Karpas-422 (cell line): ENCODE results near the gene LMAN2. TPM values are rescaled to one million over a fixed set of nuclear protein-coding genes. Genes with fewer than 3 reads are reported as not detected.
A peak's percentile ranks its signal among the peaks of the same experiment; 100 is the strongest.

Experiments used
- DNase-seq: peaks from one replicate; pipeline ENCODE4 v3.0.0-alpha.2; 2015
- H2AFZ ChIP-seq: fragments of 200-600 bp; sonication (generic); 2 replicates; pipeline ENCODE4 v1.6.1; 2014; ENCODE audit warnings: antibody characterized with exemption, low read length, mixed read lengths
- H3K27ac ChIP-seq: fragments of 200-600 bp; sonication (generic); 2 replicates; pipeline ENCODE4 v1.5.1; 2014; ENCODE audit warnings: mild to moderate bottlenecking, low read length, moderate library complexity
- H3K27me3 ChIP-seq: fragments of 200-600 bp; sonication (generic); 2 replicates; pipeline ENCODE4 v1.6.1; 2014; ENCODE audit warnings: low read length, mixed read lengths
- H3K36me3 ChIP-seq: fragments of 200-600 bp; sonication (generic); 2 replicates; pipeline ENCODE4 v1.6.1; 2014; ENCODE audit warnings: low read length, mixed read lengths; ENCODE audit not compliant: insufficient read depth
- H3K4me1 ChIP-seq: fragments of 200-600 bp; sonication (generic); 2 replicates; pipeline ENCODE4 v1.6.1; 2014; ENCODE audit warnings: mild to moderate bottlenecking, low read length, mixed read lengths
- H3K4me2 ChIP-seq: fragments of 200-600 bp; sonication (generic); 2 replicates; pipeline ENCODE4 v1.6.1; 2014; ENCODE audit warnings: low read length, low read depth, mild to moderate bottlenecking; ENCODE audit not compliant: poor library complexity, severe bottlenecking
- H3K4me3 ChIP-seq: fragments of 200-600 bp; sonication (generic); 2 replicates; pipeline ENCODE4 v1.5.1; 2014; ENCODE audit warnings: mild to moderate bottlenecking, antibody characterized with exemption, low read length, mixed read lengths
- H3K79me2 ChIP-seq: fragments of 200-600 bp; sonication (generic); 2 replicates; pipeline ENCODE4 v1.6.1; 2014; ENCODE audit warnings: mild to moderate bottlenecking, low read length, mixed read lengths
- H3K9ac ChIP-seq: fragments of 200-600 bp; sonication (generic); 2 replicates; pipeline ENCODE4 v1.6.0; 2014; ENCODE audit warnings: low read length
- H3K9me2 ChIP-seq: fragments of 200-600 bp; sonication (generic), shearing (Covaris generic); replicated peaks from 2 replicates; pipeline ENCODE4 v1.6.0; 2014; ENCODE audit warnings: mild to moderate bottlenecking, low read length, moderate library complexity; ENCODE audit not compliant: insufficient read depth
- H3K9me3 ChIP-seq: fragments of 300-700, 200-600 bp; sonication (generic); 2 replicates; pipeline ENCODE4 v1.6.1; 2014; ENCODE audit warnings: low read length, mixed read lengths
- H4K20me1 ChIP-seq: fragments of 200-600 bp; sonication (generic); 2 replicates; pipeline ENCODE4 v1.6.1; 2014; ENCODE audit warnings: mild to moderate bottlenecking, antibody characterized with exemption, low read length, low read depth; ENCODE audit not compliant: insufficient read depth
- total RNA-seq: library from RNA; depleted of rRNA; stranded (reverse); fragments of >200 nt; shearing (Covaris generic); gene quantifications from 2 replicates; pipeline ENCODE4 v1.2.3, GENCODE V29; 2014; ENCODE audit warnings: low replicate concordance

Gene LMAN2
- total RNA-seq, 1 experiment from 2014 or later: 116 TPM

- Histone ChIP-seq H3K36me3 (no peaks in the 10 kb centered on the region), H3K4me2 (no peak overlapping the region), H2AFZ (no peak overlapping the region), H3K9ac (no peak overlapping the region), H3K27ac (no peak overlapping the region), H3K27me3 (no peaks in the 10 kb centered on the region), H3K4me3 (no peak overlapping the region), H3K4me1 (peaks cover 29% of the 10 kb centered on the region), H3K9me3 (no peaks in the 10 kb centered on the region), H3K9me2 (no peaks in the 10 kb centered on the region), H4K20me1 (no peaks in the 10 kb centered on the region), H3K79me2 (no peaks in the 10 kb centered on the region)
- no peak for DNase-seq
Measured at GRCh38 chr5:177392765-177393164, 41.3 kb upstream of the LMAN2 start.

- peak; percentile 96 for DNase-seq
- Histone ChIP-seq H2AFZ (no peak overlapping the region), H3K4me3 (no peak overlapping the region), H3K4me1 (peaks cover 35% of the 10 kb centered on the region), H3K9me2 (no peaks in the 10 kb centered on the region), H3K9ac (no peak overlapping the region), H3K27me3 (no peaks in the 10 kb centered on the region), H3K9me3 (no peaks in the 10 kb centered on the region), H3K27ac (no peak overlapping the region), H4K20me1 (no peaks in the 10 kb centered on the region), H3K4me2 (no peak overlapping the region), H3K36me3 (no peaks in the 10 kb centered on the region), H3K79me2 (no peaks in the 10 kb centered on the region)
Measured at GRCh38 chr5:177390363-177391300, 39.2 kb upstream of the LMAN2 start.

GRCh38 chr5:177389241-177390169, 38.0 kb upstream of the LMAN2 start:
- DNase-seq: peak; percentile 65
- Histone ChIP-seq H3K9ac (peak overlapping the region; percentile 37), H2AFZ (peak overlapping the region; percentile 37; the same call in 1 of the 2 replicates)

GRCh38 chr5:177388521-177389052, 37.1 kb upstream of the LMAN2 start:
- Histone ChIP-seq H3K27me3 (no peaks in the 10 kb centered on the region), H3K27ac (no peak overlapping the region), H3K9me3 (no peaks in the 10 kb centered on the region), H3K9ac (peak overlapping the region; percentile 25), H3K9me2 (no peaks in the 10 kb centered on the region), H4K20me1 (no peaks in the 10 kb centered on the region), H3K4me2 (peak overlapping the region; percentile 37), H3K4me3 (no peak overlapping the region), H3K79me2 (no peaks in the 10 kb centered on the region), H3K36me3 (no peaks in the 10 kb centered on the region), H3K4me1 (peaks cover 35% of the 10 kb centered on the region), H2AFZ (no peak overlapping the region)
- DNase-seq: no peak

More at GRCh38 chr5:177389241-177390169, 38.0 kb upstream of the LMAN2 start:
- Histone ChIP-seq H4K20me1 (no peaks in the 10 kb centered on the region), H3K36me3 (no peaks in the 10 kb centered on the region), H3K4me1 (peaks cover 35% of the 10 kb centered on the region), H3K4me2 (peak overlapping the region; percentile 37), H3K4me3 (no peak overlapping the region), H3K27ac (no peak overlapping the region), H3K9me2 (no peaks in the 10 kb centered on the region), H3K9me3 (no peaks in the 10 kb centered on the region), H3K79me2 (no peaks in the 10 kb centered on the region), H3K27me3 (no peaks in the 10 kb centered on the region)

- H2AFZ ChIP-seq: no peak overlapping the region
- no peaks in the 10 kb centered on the region for H3K9me2 ChIP-seq
- DNase-seq: no peak
- H3K4me2 ChIP-seq: no peak overlapping the region
- no peak overlapping the region for H3K9ac ChIP-seq
- H3K36me3 ChIP-seq: no peaks in the 10 kb centered on the region
- H3K4me1 ChIP-seq: peaks cover 32% of the 10 kb centered on the region
- H3K9me3 ChIP-seq: no peaks in the 10 kb centered on the region
- H3K27me3 ChIP-seq: no peaks in the 10 kb centered on the region
- no peak overlapping the region for H3K4me3 ChIP-seq
- no peaks in the 10 kb centered on the region for H3K79me2 ChIP-seq
- H4K20me1 ChIP-seq: no peaks in the 10 kb centered on the region
- H3K27ac ChIP-seq: no peak overlapping the region
Measured at GRCh38 chr5:177387405-177387804, 35.9 kb upstream of the LMAN2 start.

- no peaks in the 10 kb centered on the region for H3K79me2 ChIP-seq
- H3K4me2 ChIP-seq: no peak overlapping the region
- no peaks in the 10 kb centered on the region for H4K20me1 ChIP-seq
- H3K9me2 ChIP-seq: no peaks in the 10 kb centered on the region
- H3K4me1 ChIP-seq: peaks cover 32% of the 10 kb centered on the region
- no peak overlapping the region for H2AFZ ChIP-seq
- no peak overlapping the region for H3K9ac ChIP-seq
- H3K4me3 ChIP-seq: no peak overlapping the region
- H3K27me3 ChIP-seq: no peaks in the 10 kb centered on the region
- H3K36me3 ChIP-seq: no peaks in the 10 kb centered on the region
- no peaks in the 10 kb centered on the region for H3K9me3 ChIP-seq
- DNase-seq: no peak
- H3K27ac ChIP-seq: no peak overlapping the region
Measured at GRCh38 chr5:177386542-177386941, 35.1 kb upstream of the LMAN2 start.

GRCh38 chr5:177385720-177386119, 34.3 kb upstream of the LMAN2 start:
- Histone ChIP-seq H3K27me3 (no peaks in the 10 kb centered on the region), H3K9me3 (no peaks in the 10 kb centered on the region), H3K36me3 (no peaks in the 10 kb centered on the region), H3K9me2 (no peaks in the 10 kb centered on the region), H3K4me2 (no peak overlapping the region), H3K4me1 (peaks cover 37% of the 10 kb centered on the region), H3K4me3 (no peak overlapping the region), H3K9ac (no peak overlapping the region), H3K79me2 (no peaks in the 10 kb centered on the region), H2AFZ (no peak overlapping the region), H3K27ac (no peak overlapping the region), H4K20me1 (no peaks in the 10 kb centered on the region)
- DNase-seq: no peak

GRCh38 chr5:177384134-177384533, 32.7 kb upstream of the LMAN2 start, which contains the start of gene SLC34A1:
TSS of gene SLC34A1 (plus strand) at chr5:177384434. CDS start at chr5:177385742, 1,308 bp downstream.
- no peak for DNase-seq
- Histone ChIP-seq H3K36me3 (no peaks in the 10 kb centered on the region), H3K9me3 (no peaks in the 10 kb centered on the region), H3K9me2 (no peaks in the 10 kb centered on the region), H3K4me1 (peaks cover 25% of the 10 kb centered on the region), H4K20me1 (no peaks in the 10 kb centered on the region), H3K79me2 (no peaks in the 10 kb centered on the region), H3K4me2 (no peak within 1 kb of the TSS), H2AFZ (no peak within 1 kb of the TSS), H3K9ac (no peak within 1 kb of the TSS), H3K27ac (no peak within 1 kb of the TSS), H3K4me3 (no peak within 1 kb of the TSS), H3K27me3 (no peaks in the 10 kb centered on the region)
